ENCODE data around the gene MYL6B.

- TF ChIP-seq CTCF (IDR thresholded peaks at IDR 0.05) (no peak), POLR2A (IDR thresholded peaks at IDR 0.05) (no peak)
Measured at GRCh38 chr12:56178347-56178746, 26.0 kb downstream of the MYL6B start.
